Brain microvascular endothelial cell (primary cell): ENCODE measurements around the gene SRGAP3.

ENCODE experiments used
- DNase-seq: peaks from one replicate; pipeline ENCODE4 v3.0.0-alpha.2; 2020
- H3K27ac ChIP-seq: fragments of 250-450 bp; sonication (Bioruptor Pico); 2 replicates; pipeline ENCODE4 v1.5.1; 2020; ENCODE audit warnings: mild to moderate bottlenecking, moderate library complexity
- H3K27me3 ChIP-seq: fragments of 250-450 bp; sonication (Bioruptor Pico); replicated peaks from 2 replicates; pipeline ENCODE4 v1.5.1; 2020; ENCODE audit warnings: mild to moderate bottlenecking
- H3K36me3 ChIP-seq: fragments of 250-450 bp; sonication (Bioruptor Pico); replicated peaks from 2 replicates; pipeline ENCODE4 v1.5.1; 2020; ENCODE audit warnings: mild to moderate bottlenecking
- H3K4me3 ChIP-seq: 2 replicates; pipeline ENCODE4 v1.5.1; 2011; ENCODE audit warnings: low read depth, mild to moderate bottlenecking, control low read depth, low read length, moderate library complexity
- in situ Hi-C: cut with HindIII; loops from 2 replicates; pipeline ENCODE4 v1.10.0; 2017; ENCODE audit warnings: low sequenced_read_pairs, low pct_ligation_motif_present
- TF ChIP-seq, protein P1 (sequence below): IDR thresholded peaks from 2 replicates; pipeline ENCODE4 v1.5.1; 2011; ENCODE audit warnings: low read depth, mild to moderate bottlenecking, moderate library complexity, low read length, control low read depth, inconsistent platforms; ENCODE audit errors: missing control alignments

Gene SRGAP3

DNA sequence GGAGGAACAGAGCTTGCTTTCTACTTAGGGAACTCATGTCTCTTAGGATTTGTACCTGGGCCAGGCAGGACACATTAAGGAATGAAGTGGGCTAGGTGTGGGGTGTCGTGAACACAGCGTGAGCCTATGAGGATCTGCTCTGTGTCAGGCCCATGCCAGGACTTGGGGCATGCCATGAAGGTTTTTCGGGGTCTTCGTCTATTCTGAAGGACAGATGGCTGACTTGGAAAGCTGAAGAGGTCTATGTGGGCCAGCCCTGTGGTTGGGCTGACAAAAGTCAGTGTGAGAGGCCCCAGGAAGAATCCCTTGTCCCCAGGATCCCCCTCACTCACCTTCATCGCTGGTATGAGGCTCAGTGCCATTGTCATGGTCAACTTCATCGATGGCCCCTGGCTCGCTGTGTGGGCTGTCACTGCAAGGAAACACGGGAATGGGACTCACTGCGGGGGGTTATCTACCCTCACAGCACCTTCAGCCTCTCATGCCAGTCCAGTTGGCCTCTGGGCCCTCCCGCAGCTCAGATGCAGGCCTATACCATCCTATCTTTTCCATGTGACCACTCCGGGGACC lies 239.4 kb downstream of the SRGAP3 start:
- no peak for DNase-seq
- Histone ChIP-seq H3K27me3 (no peaks in the 10 kb centered on the region), H3K36me3 (no peaks in the 10 kb centered on the region), H3K4me3 (no peak overlapping the region), H3K27ac (no peak overlapping the region)
- TF ChIP-seq, protein P1, sequence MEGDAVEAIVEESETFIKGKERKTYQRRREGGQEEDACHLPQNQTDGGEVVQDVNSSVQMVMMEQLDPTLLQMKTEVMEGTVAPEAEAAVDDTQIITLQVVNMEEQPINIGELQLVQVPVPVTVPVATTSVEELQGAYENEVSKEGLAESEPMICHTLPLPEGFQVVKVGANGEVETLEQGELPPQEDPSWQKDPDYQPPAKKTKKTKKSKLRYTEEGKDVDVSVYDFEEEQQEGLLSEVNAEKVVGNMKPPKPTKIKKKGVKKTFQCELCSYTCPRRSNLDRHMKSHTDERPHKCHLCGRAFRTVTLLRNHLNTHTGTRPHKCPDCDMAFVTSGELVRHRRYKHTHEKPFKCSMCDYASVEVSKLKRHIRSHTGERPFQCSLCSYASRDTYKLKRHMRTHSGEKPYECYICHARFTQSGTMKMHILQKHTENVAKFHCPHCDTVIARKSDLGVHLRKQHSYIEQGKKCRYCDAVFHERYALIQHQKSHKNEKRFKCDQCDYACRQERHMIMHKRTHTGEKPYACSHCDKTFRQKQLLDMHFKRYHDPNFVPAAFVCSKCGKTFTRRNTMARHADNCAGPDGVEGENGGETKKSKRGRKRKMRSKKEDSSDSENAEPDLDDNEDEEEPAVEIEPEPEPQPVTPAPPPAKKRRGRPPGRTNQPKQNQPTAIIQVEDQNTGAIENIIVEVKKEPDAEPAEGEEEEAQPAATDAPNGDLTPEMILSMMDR, result no peak
- in situ Hi-C loops, result no loop called here

DNA sequence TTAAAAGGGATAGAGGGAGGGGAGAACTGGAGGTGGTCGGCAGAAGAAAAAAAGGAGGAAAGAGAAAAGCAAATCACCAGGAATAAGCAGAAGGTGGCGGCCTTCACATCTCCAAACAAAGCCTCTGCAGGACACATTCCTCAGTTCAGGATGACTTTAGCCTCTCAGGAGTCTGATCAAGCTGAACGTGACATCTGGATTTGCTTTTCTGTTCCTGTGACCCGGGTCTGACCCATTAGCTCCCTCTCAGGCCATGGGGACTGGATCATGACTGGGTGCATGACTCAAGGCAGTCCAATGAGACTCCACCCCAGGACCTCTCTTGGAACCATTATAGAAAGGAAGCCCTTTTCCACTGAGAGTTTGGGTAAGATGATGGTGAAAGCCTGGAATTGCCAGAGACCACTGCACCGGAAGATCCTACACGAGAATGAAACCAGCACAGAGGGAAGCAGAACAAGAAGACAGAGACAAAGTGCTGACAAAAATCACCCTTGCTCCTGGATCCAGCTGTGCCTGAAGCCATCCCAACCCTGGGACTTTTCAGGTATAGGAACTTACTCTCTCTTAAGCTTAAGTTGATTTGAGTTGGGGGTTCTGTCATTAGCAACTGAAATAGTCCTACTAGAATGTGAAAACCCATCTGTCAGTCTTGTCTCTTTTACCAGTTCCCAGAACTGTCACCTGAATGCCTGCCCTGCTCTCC lies 240.7 kb downstream of the SRGAP3 start:
- in situ Hi-C loops, result no loop called here
- no peak for DNase-seq
- Histone ChIP-seq H3K27ac (no peak overlapping the region), H3K27me3 (no peaks in the 10 kb centered on the region), H3K36me3 (no peaks in the 10 kb centered on the region), H3K4me3 (no peak overlapping the region)
- TF ChIP-seq, protein P1, result no peak

DNA sequence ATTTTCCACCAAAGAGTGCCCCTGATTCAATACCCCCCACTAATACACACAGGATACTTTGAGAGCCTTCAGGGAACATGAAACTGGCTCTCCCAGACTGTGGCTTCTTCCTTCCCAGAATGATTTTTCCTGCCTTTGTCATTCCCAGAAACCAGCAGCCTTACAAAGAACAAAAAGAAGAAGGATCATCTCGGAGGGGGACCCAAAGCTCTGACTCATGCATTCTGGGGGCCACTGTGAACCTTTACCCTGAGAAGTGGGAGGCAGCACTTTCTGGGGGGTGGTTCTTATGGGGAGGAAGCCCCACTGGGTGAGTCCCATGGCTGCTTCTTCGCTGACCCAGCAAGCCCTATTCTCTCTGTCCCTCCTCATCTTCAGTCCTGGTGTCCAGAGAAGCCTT lies 241.5 kb downstream of the SRGAP3 start:
- H3K4me3 ChIP-seq, result no peak overlapping the region
- no peak overlapping the region for H3K27ac ChIP-seq
- DNase-seq, result no peak
- TF ChIP-seq, protein P1, result no peak
- in situ Hi-C loops, result no loop called here
- H3K36me3 ChIP-seq, result no peaks in the 10 kb centered on the region
- no peaks in the 10 kb centered on the region for H3K27me3 ChIP-seq

DNA sequence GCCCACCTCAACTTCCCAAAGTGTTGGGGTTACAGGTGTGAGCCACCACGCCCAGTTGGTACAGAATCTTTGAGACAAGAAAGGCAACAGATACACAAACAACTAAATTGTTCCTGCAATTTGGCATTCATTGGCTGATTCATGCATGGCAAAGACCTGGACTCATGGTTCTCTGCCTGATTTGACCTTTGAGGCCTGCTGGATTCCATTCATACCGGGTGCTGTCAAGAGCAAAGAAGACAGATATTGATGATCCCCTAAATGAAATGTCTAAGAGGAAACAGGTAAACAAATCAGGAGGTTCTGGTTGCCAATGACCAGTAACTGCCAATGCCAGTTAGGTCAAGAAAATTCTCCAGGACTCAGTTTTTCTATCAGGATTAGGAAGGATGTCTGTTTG lies 242.2 kb downstream of the SRGAP3 start:
- no peak for DNase-seq
- no peaks in the 10 kb centered on the region for H3K36me3 ChIP-seq
- H3K27ac ChIP-seq, result no peak overlapping the region
- H3K4me3 ChIP-seq, result no peak overlapping the region
- no peaks in the 10 kb centered on the region for H3K27me3 ChIP-seq
- TF ChIP-seq, protein P1, result no peak
- in situ Hi-C loops, result no loop called here

DNA sequence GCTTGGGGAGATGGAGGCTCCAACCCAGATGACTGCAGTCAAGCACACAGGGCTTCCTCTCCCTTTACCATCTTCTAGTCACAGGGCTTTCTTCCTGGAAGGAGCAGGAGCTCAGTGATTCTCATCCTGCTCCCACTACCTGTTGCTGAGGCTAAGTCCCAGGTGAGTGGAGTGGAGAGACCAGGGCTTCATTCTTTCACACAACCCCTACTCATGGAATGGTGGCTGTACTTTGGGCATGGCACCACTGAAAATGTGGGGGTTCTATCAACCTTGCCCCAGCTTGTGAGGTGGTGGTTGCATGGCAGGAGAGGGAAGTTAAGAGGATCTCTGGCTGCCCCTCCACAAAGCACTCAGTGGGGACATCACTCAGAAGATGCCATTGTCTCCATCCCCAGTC lies 249.4 kb downstream of the SRGAP3 start:
- in situ Hi-C loops, result no loop called here
- H3K27me3 ChIP-seq, result peaks cover 4% of the 10 kb centered on the region
- no peak overlapping the region for H3K4me3 ChIP-seq
- TF ChIP-seq, protein P1, result no peak
- DNase-seq, result no peak
- H3K36me3 ChIP-seq, result no peaks in the 10 kb centered on the region
- no peak overlapping the region for H3K27ac ChIP-seq

DNA sequence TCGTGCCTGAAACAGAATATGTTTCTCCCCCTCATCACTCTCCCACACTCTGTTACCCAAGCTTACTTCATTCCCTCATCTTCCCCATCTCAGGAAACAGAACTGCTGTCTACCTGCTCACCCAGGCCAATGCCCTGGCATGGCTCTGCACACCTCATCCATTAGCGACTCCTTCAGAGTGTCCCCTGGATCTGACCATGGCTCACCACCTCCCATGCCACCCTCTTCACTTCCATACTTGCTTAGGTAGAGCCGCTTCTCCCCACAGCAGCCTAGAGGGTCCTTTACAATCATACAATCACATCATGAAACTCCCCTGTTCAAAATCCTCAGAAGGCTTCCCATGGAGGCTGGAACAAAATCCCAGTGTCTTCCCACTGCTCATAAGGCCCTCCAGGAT lies 252.3 kb downstream of the SRGAP3 start:
- Histone ChIP-seq H3K27me3 (peaks cover 4% of the 10 kb centered on the region), H3K36me3 (no peaks in the 10 kb centered on the region), H3K27ac (no peak overlapping the region), H3K4me3 (no peak overlapping the region)
- TF ChIP-seq, protein P1, result no peak
- DNase-seq, result no peak
- in situ Hi-C loops, result loop anchor here (25.0 kb wide), 1 partner anchor 315 kb away; no protein-coding TSS in a partner anchor
